Astrocyte of the cerebellum (primary cell): ENCODE data around the gene SMAD6.

ENCODE experiments used
- DNase-seq: peaks from one replicate; pipeline ENCODE4 v3.0.0-alpha.2; 2011; ENCODE audit warnings: low read depth
- H3K4me3 ChIP-seq: 2 replicates; pipeline ENCODE4 v1.5.1; 2011; ENCODE audit warnings: mild to moderate bottlenecking, low read depth, low read length, moderate library complexity
- CTCF ChIP-seq: IDR thresholded peaks from 2 replicates; pipeline ENCODE4 v1.5.1; 2012; ENCODE audit warnings: low read length, low read depth, moderate library complexity, mild to moderate bottlenecking; ENCODE audit errors: missing control alignments
- in situ Hi-C: cut with HindIII; loops from 2 replicates; pipeline ENCODE4 v1.10.0; 2017; ENCODE audit warnings: low sequenced_read_pairs

Gene SMAD6

DNA sequence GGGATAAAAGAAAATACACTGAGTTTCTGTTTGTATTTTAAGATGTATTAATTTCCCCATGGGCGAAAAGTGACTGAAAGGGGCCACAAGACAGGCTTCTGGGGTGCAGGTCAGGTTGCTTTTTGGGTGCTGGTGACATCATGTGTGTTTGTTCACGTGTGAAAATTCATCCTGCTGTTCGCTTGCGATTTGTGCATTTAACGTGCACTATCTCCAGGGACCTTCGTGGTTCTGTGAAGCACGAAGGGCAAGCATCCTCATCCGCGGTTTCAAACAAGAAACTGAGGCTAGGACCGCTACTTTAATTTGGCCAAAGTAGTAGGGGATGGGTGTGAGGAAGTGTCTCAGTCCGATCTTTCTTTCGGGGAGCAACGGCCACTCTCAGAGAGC is 1.6 kb upstream of the SMAD6 start:
- no peak for TF ChIP-seq CTCF
- in situ Hi-C loops = loop anchor here (5.0 kb wide), 1 partner anchor 103 kb away; no protein-coding TSS in a partner anchor
- peak overlapping the region; percentile 63 for H3K4me3 ChIP-seq
- no peak for DNase-seq

GRCh38 chr15:66700802-66701421 is 1.1 kb upstream of the SMAD6 start:
- H3K4me3 ChIP-seq = peak overlapping the region; percentile 63
- TF ChIP-seq CTCF = no peak
- in situ Hi-C loops = loop anchor here (5.0 kb wide), 1 partner anchor 104 kb away; no protein-coding TSS in a partner anchor
- peak; percentile 85 for DNase-seq

DNA sequence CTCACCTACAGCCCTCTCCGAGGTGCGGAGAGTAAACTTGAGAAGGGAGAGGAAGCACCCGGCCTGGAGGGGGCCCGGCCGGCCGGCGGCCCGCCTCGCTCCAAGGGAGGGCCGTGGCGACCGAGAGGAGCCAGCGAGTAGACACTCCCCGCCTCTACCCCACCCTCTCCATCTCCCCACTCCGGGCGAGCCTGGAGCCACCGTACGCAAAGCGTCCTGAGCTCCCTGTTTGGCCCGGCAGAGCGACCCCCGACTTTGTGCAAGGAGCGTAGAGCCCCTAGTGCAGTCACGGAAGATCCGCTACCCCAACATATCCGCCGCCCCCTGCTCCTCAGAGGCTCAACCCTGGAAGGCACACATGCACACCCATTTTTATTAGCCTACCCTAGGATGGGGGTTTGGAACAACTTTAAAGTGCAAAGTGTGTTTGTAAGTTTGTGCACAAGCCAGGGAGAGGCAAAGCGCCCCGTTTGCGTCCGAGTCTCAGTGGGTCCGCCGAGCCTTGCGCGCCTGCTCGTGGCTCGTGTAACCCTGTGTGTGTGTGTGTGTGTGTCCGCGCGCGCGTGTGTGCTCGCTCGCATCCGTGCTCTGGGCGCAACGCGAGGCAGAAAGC is 508 bp upstream of the SMAD6 start:
- DNase-seq = no peak
- in situ Hi-C loops = loop anchor here (5.0 kb wide), 1 partner anchor 104 kb away; no protein-coding TSS in a partner anchor
- TF ChIP-seq CTCF = no peak
- peak overlapping the region; percentile 63 for H3K4me3 ChIP-seq

DNA sequence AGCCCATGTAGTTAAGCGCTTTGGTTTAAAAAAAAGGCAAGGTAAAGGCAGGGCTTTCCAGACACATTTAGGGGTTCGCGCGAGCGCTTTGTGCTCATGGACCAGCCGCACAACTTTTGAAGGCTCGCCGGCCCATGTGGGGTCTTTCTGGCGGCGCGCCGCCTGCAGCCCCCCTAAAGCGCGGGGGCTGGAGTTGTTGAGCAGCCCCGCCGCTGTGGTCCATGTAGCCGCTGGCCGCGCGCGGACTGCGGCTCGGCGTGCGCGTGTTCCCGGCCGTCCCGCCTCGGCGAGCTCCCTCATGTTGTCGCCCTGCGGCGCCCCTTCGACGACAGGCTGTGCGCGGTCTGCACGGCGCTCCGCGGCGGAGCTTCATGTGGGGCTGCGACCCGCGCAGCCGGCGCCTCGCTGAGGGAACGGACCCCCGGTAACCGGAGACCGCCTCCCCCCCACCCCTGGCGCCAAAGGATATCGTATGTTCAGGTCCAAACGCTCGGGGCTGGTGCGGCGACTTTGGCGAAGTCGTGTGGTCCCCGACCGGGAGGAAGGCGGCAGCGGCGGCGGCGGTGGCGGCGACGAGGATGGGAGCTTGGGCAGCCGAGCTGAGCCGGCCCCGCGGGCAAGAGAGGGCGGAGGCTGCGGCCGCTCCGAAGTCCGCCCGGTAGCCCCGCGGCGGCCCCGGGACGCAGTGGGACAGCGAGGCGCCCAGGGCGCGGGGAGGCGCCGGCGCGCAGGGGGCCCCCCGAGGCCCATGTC is 927 bp downstream of the SMAD6 start:
- in situ Hi-C loops = loop anchor here (5.0 kb wide), 1 partner anchor 106 kb away; no protein-coding TSS in a partner anchor
- TF ChIP-seq CTCF = no peak
- DNase-seq = no peak
- H3K4me3 ChIP-seq = peak overlapping the region; percentile 63

DNA sequence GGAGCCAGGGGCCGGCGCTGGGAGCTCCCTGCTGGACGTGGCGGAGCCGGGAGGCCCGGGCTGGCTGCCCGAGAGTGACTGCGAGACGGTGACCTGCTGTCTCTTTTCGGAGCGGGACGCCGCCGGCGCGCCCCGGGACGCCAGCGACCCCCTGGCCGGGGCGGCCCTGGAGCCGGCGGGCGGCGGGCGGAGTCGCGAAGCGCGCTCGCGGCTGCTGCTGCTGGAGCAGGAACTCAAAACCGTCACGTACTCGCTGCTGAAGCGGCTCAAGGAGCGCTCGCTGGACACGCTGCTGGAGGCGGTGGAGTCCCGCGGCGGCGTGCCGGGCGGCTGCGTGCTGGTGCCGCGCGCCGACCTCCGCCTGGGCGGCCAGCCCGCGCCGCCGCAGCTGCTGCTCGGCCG is 1.5 kb downstream of the SMAD6 start:
- no peak for TF ChIP-seq CTCF
- in situ Hi-C loops = loop anchor here (5.0 kb wide), 1 partner anchor 106 kb away; no protein-coding TSS in a partner anchor
- no peak for DNase-seq
- H3K4me3 ChIP-seq = peak overlapping the region; percentile 63

- no peak for DNase-seq
- in situ Hi-C loops = loop anchor here (5.0 kb wide), 1 partner anchor 107 kb away; no protein-coding TSS in a partner anchor
- TF ChIP-seq CTCF = no peak
- H3K4me3 ChIP-seq = peak overlapping the region; percentile 63
These were observed 2.2 kb downstream of the SMAD6 start for GRCh38 chr15:66704019-66704802.
